HepG2 (cell line): ENCODE results near the gene PCAT7. TPM values are rescaled to one million over a fixed set of nuclear protein-coding genes. Genes with fewer than 3 reads are reported as not detected.
A peak's percentile ranks its signal among the peaks of the same experiment; 100 is the strongest.

Source experiments
- FOXO4 ChIP-seq: sonication (generic); formaldehyde crosslinking; conservative IDR thresholded peaks from 2 replicates; pipeline ENCODE4 v1.8.1; 2023; ENCODE audit warnings: missing genetic modification reagents
- KMT2B ChIP-seq: IDR thresholded peaks from 2 replicates; pipeline ENCODE4 v1.6.1; 2016; ENCODE audit warnings: missing genetic modification reagents, missing compliant biosample characterization
- ZFP91 ChIP-seq: sonication (generic); formaldehyde crosslinking; IDR thresholded peaks from 2 replicates; pipeline ENCODE4 v1.9.0; 2022; ENCODE audit warnings: missing genetic modification reagents, mild to moderate bottlenecking, borderline replicate concordance
- ZNF770 ChIP-seq: sonication (generic); formaldehyde crosslinking; IDR thresholded peaks from 2 replicates; pipeline ENCODE4 v1.5.0; 2020; ENCODE audit warnings: mild to moderate bottlenecking, missing genetic modification reagents
- polyA plus RNA-seq, 8 experiments: library from polyadenylated mRNA; depleted of rRNA in 3 of 8; stranded (reverse) in 7 of 8; unstranded in 1 of 8; fragments of >200 nt; fragmentation: Illumina TruSeq in 4 of 8; extraction: Trizol in 4 of 8; gene quantifications; 2 replicates each; pipeline versions ENCODE4 v1.2.1 to v1.2.3, GENCODE V29; 2011 to 2016; ENCODE audit warnings: low read depth in 4 of 8, missing spikeins in 1 of 8, mixed read lengths in 1 of 8; ENCODE audit not compliant: insufficient read depth in 1 of 8
- total RNA-seq, 5 experiments: library from RNA; depleted of rRNA; stranded (reverse); fragments of >200 nt; fragmentation: Illumina TruSeq; extraction: Trizol; gene quantifications; 2 replicates each; pipeline ENCODE4 v1.2.3, GENCODE V29; 2016; ENCODE audit warnings: low read depth in 1 of 5

The PCAT7 gene
- total and polyA plus RNA-seq, 2 of the 13 experiments (the other 11 are each of a cell fraction or from before 2014, with no cell fraction given) = 2.3 to 3.9 TPM

- 0 out of 2 replicates have a peak, but pooled peaks have one; percentile 11 for TF ChIP-seq ZNF770
- TF ChIP-seq FOXO4 = no peak
- TF ChIP-seq ZFP91 (CRISPR knock-in tag) = 0 out of 2 replicates have a peak, but pooled peaks have one; percentile 24
- TF ChIP-seq KMT2B (CRISPR knock-in tag) = 0 out of 2 replicates have a peak, but pooled peaks have one; percentile 37
These were observed 48.6 kb downstream of the PCAT7 start (continued) for GRCh38 chr9:94603259-94604160.
